ENCODE data around the gene CNTNAP5. TPM values are rescaled to one million over a fixed set of nuclear protein-coding genes. Genes with fewer than 3 reads are reported as not detected.

Gene CNTNAP5
- total RNA-seq = not detected

DNA sequence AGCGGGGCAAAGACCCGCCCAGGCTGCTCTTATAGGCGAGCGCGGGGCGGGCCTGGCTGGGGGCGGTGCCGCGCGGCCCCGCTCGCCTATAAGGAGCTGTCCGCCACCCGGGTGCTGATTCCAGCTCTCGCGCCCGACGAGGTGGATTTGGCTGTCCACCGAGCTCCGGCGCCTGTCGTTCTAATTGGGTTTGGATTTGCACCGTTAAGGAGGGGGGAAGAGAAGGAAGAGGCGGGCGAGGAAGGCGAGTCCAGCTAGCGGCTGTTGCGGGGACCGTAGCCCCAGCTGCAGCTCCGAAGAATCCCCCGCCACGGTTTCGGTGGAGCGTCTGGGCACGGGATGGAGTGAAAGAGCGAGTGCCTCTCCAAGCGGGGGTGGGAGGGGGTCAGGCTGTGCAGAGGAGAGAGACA, at the start of gene CNTNAP5:
Gene CNTNAP5, plus strand, starts transcription at position 117 of the 410 bp plus-strand sequence. CDS start 364 bp downstream, outside the sequence.
- Mint-ChIP-seq H3K9me3 (peaks cover 3% of the 10 kb centered on the region), H3K27ac (no peak within 1 kb of the TSS), H3K36me3 (no peaks in the 10 kb centered on the region), H3K4me1 (ENCODE audit: low read depth in 2 of 2) (peaks cover 0 to 4% of the 10 kb centered on the region in 2 donors), H3K27me3 (peaks cover 17% of the 10 kb centered on the region in 2 donors), H3K4me3 (no peak within 1 kb of the TSS)
- ATAC-seq (peak; percentile 43 to 81), DNase-seq (ENCODE audit: low spot score) (no peak)

DNA sequence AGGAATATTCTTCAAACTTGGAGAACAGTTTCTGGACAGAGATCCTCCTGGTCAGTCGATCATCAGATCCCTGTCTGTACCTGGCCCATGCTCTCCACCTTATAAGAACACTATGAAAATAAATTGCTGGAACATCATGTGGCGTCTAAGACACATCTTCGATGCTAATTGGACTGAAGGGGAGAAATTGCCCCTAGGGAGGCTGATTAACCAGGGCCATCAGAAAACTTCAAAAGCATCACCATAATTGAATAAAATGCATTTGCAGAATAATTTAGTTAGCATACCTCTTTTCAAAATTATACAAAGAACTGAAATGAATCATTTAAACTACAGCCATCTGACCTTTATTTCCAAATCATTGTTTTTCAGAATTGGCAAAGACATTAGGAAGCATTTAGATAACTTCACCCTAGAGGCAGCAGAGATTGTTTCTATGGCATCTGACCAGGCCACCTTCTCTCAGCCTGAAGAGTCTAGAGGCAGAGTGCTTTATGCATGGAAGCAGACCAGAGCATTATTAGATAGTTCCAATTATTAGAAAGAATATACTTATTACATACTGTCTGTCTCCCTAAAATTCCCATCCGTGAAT, 48.9 kb upstream of the CNTNAP5 start:
- no peak overlapping the region for H3K4me3 Mint-ChIP-seq
- DNase-seq (ENCODE audit: low spot score) = no peak
- ATAC-seq = no peak
- no peaks in the 10 kb centered on the region for H3K4me1 Mint-ChIP-seq (ENCODE audit: low read depth in 2 of 2)
- no peak overlapping the region for H3K27ac Mint-ChIP-seq
- H3K9me3 Mint-ChIP-seq = peaks cover 17% of the 10 kb centered on the region
- H3K36me3 Mint-ChIP-seq = no peaks in the 10 kb centered on the region
- H3K27me3 Mint-ChIP-seq = no peaks in the 10 kb centered on the region

DNA sequence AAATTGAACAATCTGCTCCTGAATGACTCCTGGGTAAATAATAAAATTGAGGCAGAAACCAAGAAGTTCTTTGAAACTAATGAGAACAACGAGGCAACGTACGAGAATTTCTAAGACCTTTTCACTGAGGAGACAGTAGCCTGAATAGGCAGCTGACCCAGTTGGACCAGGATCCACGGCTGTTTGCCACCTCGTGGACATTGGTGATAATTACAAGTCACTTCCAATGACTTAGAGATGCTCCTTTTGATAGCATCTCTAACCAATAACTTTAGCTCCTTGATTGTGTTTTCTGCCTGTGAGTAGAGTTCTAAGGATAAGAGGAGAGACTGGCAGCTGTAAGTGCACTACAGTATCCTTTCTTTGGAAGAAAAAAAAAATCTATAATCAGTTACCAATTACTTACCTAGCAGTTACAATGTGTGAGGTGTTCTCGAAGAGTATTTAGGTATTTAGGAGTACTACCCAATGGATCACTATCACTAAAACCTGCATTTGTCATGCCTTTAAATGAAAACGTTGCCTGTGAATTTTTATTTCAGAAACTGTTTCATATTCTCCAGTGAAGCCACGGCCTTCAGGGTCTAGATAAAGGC, 31.3 kb upstream of the CNTNAP5 start:
- Mint-ChIP-seq H3K4me1 (ENCODE audit: low read depth in 2 of 2) (peaks cover 5 to 6% of the 10 kb centered on the region in 2 donors), H3K27ac (no peak overlapping the region), H3K4me3 (no peak overlapping the region), H3K9me3 (peaks cover 3% of the 10 kb centered on the region), H3K36me3 (no peaks in the 10 kb centered on the region), H3K27me3 (no peaks in the 10 kb centered on the region)
- DNase-seq (ENCODE audit: low spot score) (no peak), ATAC-seq (no peak)

DNA sequence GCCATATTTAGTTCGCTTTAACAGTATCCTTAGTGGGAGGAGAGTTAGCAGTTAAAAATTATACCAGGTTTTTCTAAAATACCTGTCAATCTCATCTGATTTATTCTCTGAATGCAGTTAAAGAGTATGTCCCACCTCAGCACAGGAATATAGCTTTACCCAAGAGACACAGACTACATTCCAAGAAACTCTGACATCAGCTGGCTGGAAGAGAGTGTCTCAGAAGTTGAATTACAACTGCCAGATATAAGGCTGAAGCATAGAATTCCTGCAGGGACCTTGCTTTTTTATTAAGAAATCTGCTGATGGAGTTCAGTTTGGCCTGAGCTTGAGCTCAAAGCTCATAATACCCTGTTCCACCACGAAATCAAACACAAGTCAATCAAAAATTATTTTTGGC, 25.4 kb upstream of the CNTNAP5 start:
- H3K4me1 Mint-ChIP-seq (ENCODE audit: low read depth in 2 of 2) = peaks cover 0 to 2% of the 10 kb centered on the region in 2 donors
- no peak overlapping the region for H3K4me3 Mint-ChIP-seq
- H3K9me3 Mint-ChIP-seq = no peaks in the 10 kb centered on the region
- ATAC-seq (no peak), DNase-seq (ENCODE audit: low spot score) (no peak)
- no peak overlapping the region for H3K27ac Mint-ChIP-seq
- no peaks in the 10 kb centered on the region for H3K36me3 Mint-ChIP-seq
- H3K27me3 Mint-ChIP-seq = no peaks in the 10 kb centered on the region

DNA sequence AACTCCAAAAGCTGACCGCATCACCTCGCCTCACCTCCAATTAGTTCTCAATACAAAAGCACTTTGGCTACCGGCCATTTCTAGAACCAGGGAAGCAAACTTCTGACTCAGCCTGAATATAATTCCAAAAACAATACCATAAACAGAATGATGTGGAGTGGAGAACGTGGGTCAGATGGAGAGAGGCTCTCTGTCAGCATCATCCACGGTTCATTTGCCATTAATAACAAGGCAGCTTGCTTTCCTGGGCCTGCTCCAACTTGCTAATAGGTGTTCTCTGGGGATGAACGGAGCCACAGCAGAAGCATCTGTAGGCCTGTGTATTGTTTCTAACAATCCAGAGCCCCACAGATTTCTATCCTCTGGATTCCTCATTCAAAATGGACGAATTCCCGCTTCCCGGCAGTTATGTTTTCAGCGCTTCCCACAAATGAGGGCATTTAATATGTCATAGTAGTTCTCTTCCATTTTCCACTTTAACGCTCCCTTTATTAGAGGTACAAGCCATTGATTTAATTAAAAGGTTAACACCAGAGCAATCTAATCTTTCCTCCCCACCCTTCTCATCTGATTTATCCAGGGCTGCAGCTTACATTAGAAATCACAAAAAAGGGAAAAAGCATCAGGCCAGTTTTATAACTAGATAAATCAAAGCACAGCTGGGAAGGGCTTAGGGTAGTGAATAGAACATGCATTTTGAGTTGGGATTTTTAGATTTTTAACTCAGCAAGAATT, 23.2 kb upstream of the CNTNAP5 start:
- no peak for DNase-seq (ENCODE audit: low spot score)
- Mint-ChIP-seq H3K27ac (no peak overlapping the region), H3K4me3 (no peak overlapping the region), H3K9me3 (peaks cover 3% of the 10 kb centered on the region), H3K36me3 (no peaks in the 10 kb centered on the region), H3K27me3 (no peaks in the 10 kb centered on the region), H3K4me1 (ENCODE audit: low read depth in 2 of 2) (peaks cover 0 to 2% of the 10 kb centered on the region in 2 donors)
- no peak for ATAC-seq

DNA sequence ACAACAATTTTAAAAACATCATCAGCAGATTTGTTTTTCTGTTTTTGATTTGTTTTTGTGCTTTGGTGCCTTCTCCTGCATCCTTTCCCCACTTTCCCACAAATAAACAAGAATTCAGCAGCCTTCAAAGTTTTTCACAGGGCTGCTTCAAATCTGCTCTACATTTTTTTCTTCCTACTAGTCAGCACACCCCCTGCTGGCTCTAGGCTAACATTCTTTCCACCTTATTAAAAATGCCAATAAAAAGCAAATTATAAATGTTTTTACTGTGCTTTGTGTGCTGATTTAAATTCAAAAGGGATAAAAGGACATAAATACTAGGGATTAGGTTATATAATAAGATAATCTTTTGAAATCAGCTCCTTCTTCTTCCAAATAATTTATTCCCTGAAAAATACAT, 6.2 kb upstream of the CNTNAP5 start:
- no peaks in the 10 kb centered on the region for H3K4me1 Mint-ChIP-seq (ENCODE audit: low read depth in 2 of 2)

DNA sequence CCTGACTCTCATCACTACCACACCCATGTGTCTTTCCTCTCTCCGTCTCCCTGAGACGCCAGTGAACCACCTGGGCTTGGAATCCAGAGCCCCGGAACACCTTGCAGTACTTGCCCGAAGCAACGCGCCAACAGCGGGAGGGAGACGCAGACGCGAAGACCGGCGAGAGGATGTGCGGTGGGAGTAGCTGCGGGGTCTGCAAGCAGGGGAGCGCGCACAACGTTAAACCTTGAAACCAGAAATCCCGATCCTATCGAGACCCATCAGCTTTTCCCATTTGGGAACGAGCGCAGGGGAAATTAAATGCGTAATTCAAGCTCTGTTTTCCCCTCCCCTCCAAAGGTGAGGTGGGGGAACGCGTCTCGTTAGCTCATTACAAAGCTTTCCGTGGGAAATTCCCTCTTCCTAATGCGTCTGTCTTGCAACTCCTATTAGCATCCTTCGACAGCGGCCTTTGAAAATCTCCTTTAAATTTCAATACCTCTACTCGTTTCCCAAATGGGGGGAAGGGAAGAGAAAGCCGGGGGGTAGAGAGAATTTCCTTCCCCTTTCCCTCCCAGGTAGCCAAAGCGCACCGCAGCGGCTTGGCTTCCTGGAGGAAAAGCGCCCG, 421 bp upstream of the CNTNAP5 start:
- Mint-ChIP-seq H3K36me3 (no peaks in the 10 kb centered on the region), H3K4me3 (no peak overlapping the region), H3K27me3 (peaks cover 17% of the 10 kb centered on the region in 2 donors), H3K27ac (no peak overlapping the region), H3K4me1 (ENCODE audit: low read depth in 2 of 2) (peaks cover 0 to 4% of the 10 kb centered on the region in 2 donors), H3K9me3 (peaks cover 3% of the 10 kb centered on the region)
- DNase-seq (ENCODE audit: low spot score) (no peak), ATAC-seq (no peak)

More for the DNA sequence above, 6.2 kb upstream of the CNTNAP5 start:
- no peak for DNase-seq (ENCODE audit: low spot score)
- Mint-ChIP-seq H3K9me3 (peaks cover 8% of the 10 kb centered on the region), H3K27ac (no peak overlapping the region), H3K36me3 (peaks cover 5% of the 10 kb centered on the region), H3K4me3 (no peak overlapping the region), H3K27me3 (peaks cover under 1 to 4% of the 10 kb centered on the region in 2 donors)
- no peak for ATAC-seq

DNA sequence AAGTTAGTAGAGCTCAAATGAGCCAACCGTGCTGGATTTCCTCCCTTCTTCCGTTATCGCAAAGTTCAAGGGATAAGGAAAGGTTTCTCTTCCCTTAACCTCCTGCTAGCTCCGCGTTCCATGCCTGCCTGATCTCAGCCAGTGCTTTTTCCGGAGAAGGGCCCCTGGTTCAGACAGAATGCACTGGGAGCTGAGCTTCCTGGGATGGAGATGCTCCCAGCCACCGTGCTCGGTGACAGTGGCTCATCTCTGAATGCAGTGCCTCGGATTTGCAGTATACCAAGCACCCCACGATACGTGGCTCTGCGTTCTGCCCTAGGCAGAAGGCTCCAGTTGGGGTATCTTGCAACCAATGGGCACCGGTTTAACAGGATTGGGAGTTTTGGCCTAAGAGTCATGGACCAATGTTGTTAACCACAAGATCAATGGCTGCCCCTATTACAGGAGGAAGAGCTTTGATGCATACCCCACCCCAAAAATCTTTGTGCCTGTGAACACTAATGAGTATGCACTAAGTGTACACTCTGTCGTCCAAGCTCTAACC, 876 bp downstream of the CNTNAP5 start:
- ATAC-seq = no peak
- H3K27ac Mint-ChIP-seq = no peak overlapping the region
- H3K9me3 Mint-ChIP-seq = peaks cover 3% of the 10 kb centered on the region
- no peak for DNase-seq (ENCODE audit: low spot score)
- peaks cover 0 to 4% of the 10 kb centered on the region in 2 donors for H3K4me1 Mint-ChIP-seq (ENCODE audit: low read depth in 2 of 2)
- no peaks in the 10 kb centered on the region for H3K36me3 Mint-ChIP-seq
- no peak overlapping the region for H3K4me3 Mint-ChIP-seq
- H3K27me3 Mint-ChIP-seq = peaks cover 17% of the 10 kb centered on the region in 2 donors

DNA sequence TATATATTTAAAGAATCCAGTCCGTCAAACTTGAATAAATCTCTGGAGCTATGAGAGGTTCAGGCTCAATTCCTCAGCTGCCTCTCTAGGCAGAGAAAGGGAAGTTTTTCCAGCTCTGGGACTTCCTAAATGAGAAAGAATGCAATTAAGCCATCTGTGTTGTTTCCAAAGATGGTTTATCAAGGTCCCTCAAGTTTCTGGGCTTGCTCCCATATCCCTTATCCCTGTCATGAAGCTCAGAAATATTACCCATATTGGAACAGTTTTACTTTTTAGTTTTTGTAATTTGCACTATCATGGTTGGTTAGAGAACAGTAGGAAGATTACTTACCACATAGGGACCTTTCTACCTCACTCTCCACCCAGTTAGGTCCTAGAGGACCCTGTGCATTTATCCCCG, 1.4 kb downstream of the CNTNAP5 start:
- Mint-ChIP-seq H3K4me3 (no peak overlapping the region), H3K36me3 (no peaks in the 10 kb centered on the region), H3K27ac (no peak overlapping the region), H3K4me1 (ENCODE audit: low read depth in 2 of 2) (peaks cover 0 to 4% of the 10 kb centered on the region in 2 donors), H3K27me3 (peaks cover 17% of the 10 kb centered on the region in 2 donors), H3K9me3 (peaks cover 3% of the 10 kb centered on the region)
- DNase-seq (ENCODE audit: low spot score) = no peak
- no peak for ATAC-seq

DNA sequence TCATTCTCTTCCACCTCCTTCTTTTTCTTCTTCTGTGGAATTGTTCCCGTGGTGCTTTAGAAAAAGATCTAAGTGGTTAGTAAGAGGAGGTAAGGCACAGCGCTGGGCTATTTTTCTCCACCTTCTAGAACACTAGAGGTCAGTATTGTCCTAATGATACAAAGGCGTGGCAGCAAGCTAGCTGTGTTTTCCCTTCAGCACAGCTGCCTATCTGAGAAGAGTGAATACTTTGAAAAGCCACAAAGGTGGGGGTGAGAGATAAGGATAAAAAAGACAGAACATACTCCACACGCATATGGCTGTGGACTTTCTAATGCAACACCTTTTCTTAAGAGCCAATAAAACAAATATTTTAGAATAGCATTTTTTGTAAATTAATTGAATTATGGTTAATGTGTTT, 2.1 kb downstream of the CNTNAP5 start:
- Mint-ChIP-seq H3K36me3 (no peaks in the 10 kb centered on the region), H3K4me3 (no peak overlapping the region), H3K27ac (no peak overlapping the region), H3K4me1 (ENCODE audit: low read depth in 2 of 2) (peaks cover 0 to 4% of the 10 kb centered on the region in 2 donors), H3K9me3 (peaks cover 3% of the 10 kb centered on the region), H3K27me3 (peaks cover 17% of the 10 kb centered on the region in 2 donors)
- ATAC-seq = no peak
- DNase-seq (ENCODE audit: low spot score) = no peak

DNA sequence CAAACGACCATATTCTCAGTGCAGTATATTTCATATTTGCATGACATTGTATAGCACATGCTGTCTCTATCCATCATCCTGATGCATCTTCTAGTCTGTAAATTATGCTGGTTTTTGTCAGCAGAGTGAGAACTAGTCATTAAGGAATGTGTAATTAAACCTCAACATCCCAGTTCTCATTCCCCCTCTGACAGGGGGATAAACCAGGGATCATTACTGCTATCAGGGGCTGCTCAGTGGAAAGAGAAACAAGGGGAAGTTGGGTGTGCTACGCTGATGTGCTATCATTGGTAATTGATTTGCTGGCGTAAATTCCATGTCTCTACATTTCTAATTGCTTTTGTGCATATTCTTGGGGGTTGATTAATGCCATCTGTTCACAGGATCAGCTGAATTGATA, 7.7 kb downstream of the CNTNAP5 start:
- Mint-ChIP-seq H3K27me3 (no peaks in the 10 kb centered on the region), H3K36me3 (no peaks in the 10 kb centered on the region), H3K27ac (no peak overlapping the region), H3K4me3 (no peak overlapping the region), H3K9me3 (peaks cover 7% of the 10 kb centered on the region), H3K4me1 (ENCODE audit: low read depth in 2 of 2) (no peaks in the 10 kb centered on the region)
- ATAC-seq (no peak), DNase-seq (ENCODE audit: low spot score) (no peak)

DNA sequence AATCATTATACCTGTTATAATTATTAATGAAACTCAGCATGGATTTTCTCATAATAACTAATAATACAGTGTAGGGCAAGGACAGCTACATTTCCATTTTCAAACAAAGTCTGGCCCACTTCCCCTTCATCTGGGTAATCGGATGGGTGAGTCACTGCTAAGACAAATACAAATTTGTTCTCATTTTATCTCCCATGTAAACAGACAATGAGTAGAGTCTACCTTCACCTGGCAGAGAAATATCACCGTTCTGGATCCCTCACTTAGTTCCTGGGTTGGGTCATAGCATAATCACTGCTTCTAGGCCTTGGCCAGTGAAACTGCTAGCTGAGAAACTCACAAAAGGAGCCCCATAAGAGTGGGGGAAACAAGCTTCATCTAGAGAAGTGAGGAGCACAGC, 9.2 kb downstream of the CNTNAP5 start:
- Mint-ChIP-seq H3K27me3 (no peaks in the 10 kb centered on the region), H3K4me3 (no peak overlapping the region), H3K27ac (no peak overlapping the region), H3K36me3 (no peaks in the 10 kb centered on the region), H3K4me1 (ENCODE audit: low read depth in 2 of 2) (no peaks in the 10 kb centered on the region), H3K9me3 (peaks cover 7% of the 10 kb centered on the region)
- DNase-seq (ENCODE audit: low spot score) (no peak), ATAC-seq (no peak)

DNA sequence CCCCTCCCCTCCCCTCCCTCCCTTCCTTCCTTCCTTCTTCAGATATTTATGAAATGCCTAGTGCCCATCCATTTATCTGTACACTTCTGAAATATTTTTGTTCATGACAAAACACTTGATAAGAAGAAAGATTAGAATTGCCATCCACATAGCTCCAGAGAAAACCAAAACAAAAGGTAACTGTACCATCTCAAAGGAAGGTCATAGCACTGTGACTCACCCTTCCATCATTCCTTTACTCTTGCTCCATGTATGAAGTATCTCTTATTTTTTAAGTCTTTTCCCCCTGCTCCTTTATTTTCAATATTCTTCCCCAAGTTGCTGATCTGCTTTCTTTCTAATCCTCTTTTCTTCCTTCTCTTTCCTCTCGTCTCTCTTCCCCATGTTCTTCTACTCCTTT, 9.9 kb downstream of the CNTNAP5 start:
- no peaks in the 10 kb centered on the region for H3K4me1 Mint-ChIP-seq (ENCODE audit: low read depth in 2 of 2)
- no peaks in the 10 kb centered on the region for H3K36me3 Mint-ChIP-seq
- H3K27ac Mint-ChIP-seq = no peak overlapping the region
- no peaks in the 10 kb centered on the region for H3K27me3 Mint-ChIP-seq
- no peak overlapping the region for H3K4me3 Mint-ChIP-seq
- H3K9me3 Mint-ChIP-seq = peaks cover 4% of the 10 kb centered on the region
- ATAC-seq = no peak
- no peak for DNase-seq (ENCODE audit: low spot score)

DNA sequence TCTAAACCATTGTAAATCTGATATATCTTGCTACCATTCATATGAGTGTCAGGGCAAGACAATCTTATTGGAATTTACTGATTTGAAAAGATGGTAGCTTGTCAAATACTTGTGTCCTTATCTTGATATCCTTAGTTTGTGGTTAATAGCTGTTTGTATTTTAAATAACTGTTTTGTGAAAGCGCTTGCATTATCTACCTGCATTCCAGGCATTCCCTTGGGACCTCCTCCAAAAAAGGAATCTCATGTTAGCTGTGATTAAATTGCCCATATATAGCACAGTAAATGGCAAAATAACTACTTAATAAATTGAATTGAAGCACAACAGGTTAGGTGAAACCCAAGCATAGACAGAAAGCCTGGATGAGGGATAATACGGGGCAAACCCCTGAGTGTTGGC, 13.9 kb downstream of the CNTNAP5 start:
- no peak for ATAC-seq
- Mint-ChIP-seq H3K9me3 (peaks cover 2% of the 10 kb centered on the region), H3K27me3 (no peaks in the 10 kb centered on the region)

More for the DNA sequence above, 13.9 kb downstream of the CNTNAP5 start:
- no peak overlapping the region for H3K27ac Mint-ChIP-seq
- DNase-seq (ENCODE audit: low spot score) = no peak
- H3K36me3 Mint-ChIP-seq = no peaks in the 10 kb centered on the region
- H3K4me3 Mint-ChIP-seq = no peak overlapping the region
- no peaks in the 10 kb centered on the region for H3K4me1 Mint-ChIP-seq (ENCODE audit: low read depth in 2 of 2)
